Stimulated activated CD8-positive, alpha-beta memory T cell treated with anti-CD3 and anti-CD28 coated beads, Interleukin-15, amount 100 ng/mL, for 1 hour (primary cell): Measurements from ENCODE around the gene FAF1.

Source experiments
- DNase-seq: peaks from one replicate; pipeline ENCODE4 v3.0.0-alpha.2; 2020; ENCODE audit warnings: low read depth

FAF1 gene

DNA sequence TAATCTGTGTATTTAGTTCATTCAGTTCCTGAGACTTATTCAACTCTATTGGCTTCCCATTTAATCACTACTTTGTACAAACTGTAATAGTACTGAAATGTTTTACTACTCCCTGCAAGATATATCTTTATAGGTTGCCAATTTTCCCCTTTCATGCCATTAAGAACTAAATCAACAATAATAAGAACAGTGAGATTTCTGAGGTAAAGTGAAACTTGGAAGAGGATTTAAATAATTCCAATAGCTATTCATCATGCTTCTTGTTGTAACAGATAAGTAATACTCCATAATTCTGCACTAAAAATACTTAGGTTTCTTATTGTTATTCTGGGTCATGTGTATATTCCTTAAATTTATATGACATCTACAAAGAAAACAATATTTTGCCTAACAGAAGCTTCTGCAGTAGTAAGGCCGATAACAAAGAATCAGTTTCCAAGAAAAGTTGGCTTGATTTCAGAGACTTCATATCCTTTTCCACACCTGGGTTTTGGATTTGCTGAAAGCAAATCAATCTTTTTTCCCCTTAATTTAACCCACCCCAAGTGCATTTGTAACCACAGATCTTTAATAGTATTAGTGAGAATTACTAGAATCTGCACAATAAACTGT, 258.3 kb downstream of the FAF1 start:
- no peak for DNase-seq

- DNase-seq, result no peak
These were observed 259.4 kb downstream of the FAF1 start for GRCh38 chr1:50700621-50701020.

DNA sequence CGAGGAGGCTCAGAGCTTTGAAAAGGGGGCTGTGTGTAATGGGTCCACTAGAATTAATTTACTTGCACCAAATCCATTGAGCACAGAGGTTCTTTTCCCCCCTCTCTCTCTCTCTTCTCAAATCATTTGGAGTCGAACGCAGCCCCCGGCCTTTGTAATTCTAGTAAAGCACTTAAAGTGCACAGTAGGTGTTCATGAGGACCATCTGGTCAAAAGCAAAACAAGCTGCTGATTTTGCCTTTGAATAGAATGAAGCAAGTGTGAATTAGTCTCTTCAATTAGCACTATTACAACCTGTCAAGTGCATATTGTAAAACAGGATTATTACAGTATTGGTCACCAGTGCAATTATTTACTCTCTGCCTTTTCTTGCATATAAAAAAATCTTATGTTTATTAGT, 259.9 kb downstream of the FAF1 start:
- no peak for DNase-seq

- DNase-seq, result no peak
These were observed 260.3 kb downstream of the FAF1 start for GRCh38 chr1:50699795-50700194.

GRCh38 chr1:50697440-50698421, 262.3 kb downstream of the FAF1 start:
- DNase-seq, result no peak

DNA sequence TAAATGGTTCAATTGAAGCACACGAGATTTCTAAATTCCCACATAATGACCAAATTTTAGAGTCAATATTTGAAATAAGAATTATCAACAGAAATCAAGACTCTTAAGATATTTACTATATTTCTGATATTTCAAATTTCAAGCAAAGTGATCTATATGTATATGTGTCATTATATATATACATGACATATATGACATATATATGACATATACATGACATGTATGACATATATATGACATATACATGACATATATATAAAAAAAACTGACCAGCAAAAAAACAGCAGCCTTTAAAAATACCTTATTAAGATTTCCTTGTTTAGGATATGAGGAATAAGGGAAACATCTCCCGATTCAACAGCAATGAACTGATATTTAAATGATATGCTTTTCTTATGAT, 266.2 kb downstream of the FAF1 start:
- no peak for DNase-seq

DNA sequence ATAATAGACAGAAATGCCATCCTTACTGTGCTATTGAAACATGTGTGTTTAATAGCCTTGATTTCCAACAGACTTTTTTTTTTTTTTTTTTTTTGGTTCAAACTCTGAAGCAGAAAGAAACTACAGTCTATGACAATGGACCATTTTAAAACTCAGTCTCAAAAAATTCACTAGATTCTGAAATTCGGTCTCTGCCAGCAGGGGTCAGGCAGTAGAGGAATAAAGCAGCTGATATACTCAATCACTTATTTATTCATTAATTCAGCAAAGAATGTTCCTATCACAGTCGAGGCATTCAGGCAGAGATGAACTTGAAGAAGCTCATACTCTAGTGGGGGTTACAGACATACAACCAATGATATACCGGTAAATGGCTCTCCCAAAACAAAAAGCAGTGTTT, 275.9 kb downstream of the FAF1 start:
- DNase-seq, result no peak

DNA sequence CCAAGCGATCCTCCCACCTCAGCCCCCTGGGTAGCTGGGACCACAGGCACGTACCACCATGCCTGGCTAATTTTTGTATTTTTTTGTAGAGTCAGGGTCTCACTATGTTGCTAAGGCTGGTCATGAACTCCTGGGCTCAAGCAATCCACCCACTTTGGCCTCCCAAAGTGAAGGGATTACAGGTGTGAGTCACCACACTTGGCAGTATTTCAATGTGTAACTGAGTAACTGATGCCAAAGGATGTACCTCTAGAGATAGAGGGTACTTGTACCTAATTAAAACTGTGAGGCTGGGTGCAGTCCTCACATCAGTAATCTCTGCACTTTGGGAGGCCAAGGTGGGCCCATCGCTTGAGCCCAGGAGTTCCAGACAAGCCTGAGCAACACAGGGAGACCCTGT, 278.1 kb downstream of the FAF1 start:
- no peak for DNase-seq

DNA sequence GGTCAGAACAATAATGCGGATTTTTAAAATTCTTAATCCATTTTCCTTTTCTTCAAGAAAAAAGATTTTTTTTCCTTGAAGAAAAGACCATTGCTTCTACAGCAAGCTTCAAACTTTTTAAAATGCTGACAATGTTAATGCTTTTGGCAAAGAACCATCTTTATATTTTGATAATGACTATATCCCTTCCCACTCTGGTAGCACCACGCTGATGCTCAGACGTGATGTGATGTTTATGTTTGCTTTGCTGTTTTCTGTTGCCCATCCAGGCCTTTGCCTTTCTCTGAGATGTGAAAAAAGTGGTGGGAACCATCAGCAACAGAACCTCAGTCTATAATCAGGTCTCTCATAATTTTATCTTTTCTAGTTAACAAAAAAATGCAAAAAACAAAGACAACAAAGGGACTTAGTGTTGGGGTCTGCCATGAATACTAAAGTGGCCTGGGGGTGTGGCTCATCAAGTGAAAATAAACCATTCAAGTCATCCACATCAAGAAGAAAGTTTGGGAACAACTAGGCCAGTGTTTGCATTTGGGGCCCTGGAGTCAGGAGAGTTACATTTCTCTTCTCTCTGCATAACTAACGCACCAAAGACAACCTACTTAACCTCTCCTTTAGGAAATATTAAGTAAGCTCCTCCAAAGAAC, 292.2 kb downstream of the FAF1 start:
- no peak for DNase-seq

DNA sequence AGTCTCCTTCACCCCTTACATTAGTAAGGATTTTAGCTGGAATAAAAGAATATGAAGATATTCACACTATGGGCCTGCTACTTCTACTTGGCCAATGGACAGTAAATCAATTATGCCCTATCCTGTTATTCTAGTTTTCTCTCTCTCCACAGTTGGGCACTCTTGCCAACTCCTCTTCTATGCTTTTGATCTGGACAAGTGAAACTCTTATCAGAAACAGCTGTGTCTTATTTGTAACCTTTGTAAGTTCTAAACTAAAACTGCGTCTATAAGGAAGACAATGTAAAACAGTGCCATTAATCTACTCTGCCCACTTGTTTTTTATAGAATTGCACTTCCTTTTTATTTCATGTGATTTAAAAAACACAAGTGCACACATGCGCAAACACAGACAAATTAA, 292.8 kb downstream of the FAF1 start:
- DNase-seq, result no peak

DNA sequence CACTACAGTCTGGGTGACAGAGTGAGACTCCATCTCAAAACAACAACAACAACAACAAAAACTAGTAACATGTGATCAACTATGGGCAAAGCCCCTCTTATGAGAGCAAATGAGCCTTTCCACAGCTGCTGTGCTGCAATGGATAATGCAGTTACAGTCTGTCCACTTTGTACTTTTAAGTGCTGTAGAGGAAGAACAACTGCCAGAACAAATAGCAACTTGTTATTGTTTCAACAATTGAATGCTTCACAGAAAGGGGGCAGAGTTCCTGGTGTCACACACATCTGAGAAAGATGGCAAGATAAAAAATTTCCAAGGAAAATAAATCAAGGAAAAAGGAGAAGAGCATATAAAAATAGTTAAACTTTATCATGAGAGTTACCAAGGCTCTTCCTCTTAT, 293.2 kb downstream of the FAF1 start:
- DNase-seq, result no peak

DNA sequence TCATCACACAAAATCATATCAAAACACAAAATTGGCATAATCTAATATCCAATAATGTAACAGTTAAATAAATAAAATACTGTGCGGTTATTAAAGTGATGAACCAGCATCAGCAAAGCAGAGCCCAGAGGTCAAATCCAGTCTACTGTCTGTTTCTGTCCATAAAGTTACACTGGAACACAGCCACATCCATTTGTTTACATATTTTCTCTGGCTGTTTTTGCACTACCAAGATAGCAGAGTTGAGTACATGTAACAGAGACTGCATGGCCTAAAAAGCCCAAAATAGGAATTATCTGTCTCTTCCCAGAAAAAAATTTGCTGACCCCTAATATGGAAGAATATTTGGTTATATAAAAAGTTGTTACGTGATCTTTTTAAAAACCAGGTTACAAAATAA, 294.7 kb downstream of the FAF1 start:
- no peak for DNase-seq

- no peak for DNase-seq
These were observed 298.4 kb downstream of the FAF1 start for GRCh38 chr1:50661626-50662025.

DNA sequence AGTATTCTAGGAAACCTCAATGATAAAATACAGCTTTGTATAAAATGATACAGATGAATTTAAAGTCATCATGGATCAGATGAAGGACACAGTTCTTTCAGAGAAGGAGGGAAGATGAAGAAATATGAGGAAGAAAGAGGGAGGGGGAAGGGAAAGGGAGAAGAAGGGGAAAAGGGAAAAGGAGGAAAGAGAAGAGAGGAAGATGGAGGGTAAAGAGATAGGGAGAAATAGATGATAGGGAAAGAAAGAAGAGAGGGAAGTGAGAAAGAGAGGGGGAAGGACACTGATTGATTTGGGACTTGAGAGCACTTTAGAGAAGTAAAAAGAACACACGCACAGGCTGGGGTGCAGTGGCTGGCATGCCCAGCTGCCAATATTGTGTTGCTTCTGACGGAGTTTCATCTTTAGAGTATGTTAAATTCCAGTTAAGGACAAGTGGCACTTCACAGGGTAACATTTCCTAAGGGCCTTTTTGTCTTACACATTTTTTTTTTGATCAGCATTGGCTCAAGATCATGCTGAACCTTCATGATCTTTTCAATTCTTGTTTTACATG, 300.9 kb downstream of the FAF1 start:
- DNase-seq, result no peak

- no peak for DNase-seq
These were observed 301.5 kb downstream of the FAF1 start for GRCh38 chr1:50658459-50659076.

GRCh38 chr1:50656931-50657330, 303.1 kb downstream of the FAF1 start:
- no peak for DNase-seq

DNA sequence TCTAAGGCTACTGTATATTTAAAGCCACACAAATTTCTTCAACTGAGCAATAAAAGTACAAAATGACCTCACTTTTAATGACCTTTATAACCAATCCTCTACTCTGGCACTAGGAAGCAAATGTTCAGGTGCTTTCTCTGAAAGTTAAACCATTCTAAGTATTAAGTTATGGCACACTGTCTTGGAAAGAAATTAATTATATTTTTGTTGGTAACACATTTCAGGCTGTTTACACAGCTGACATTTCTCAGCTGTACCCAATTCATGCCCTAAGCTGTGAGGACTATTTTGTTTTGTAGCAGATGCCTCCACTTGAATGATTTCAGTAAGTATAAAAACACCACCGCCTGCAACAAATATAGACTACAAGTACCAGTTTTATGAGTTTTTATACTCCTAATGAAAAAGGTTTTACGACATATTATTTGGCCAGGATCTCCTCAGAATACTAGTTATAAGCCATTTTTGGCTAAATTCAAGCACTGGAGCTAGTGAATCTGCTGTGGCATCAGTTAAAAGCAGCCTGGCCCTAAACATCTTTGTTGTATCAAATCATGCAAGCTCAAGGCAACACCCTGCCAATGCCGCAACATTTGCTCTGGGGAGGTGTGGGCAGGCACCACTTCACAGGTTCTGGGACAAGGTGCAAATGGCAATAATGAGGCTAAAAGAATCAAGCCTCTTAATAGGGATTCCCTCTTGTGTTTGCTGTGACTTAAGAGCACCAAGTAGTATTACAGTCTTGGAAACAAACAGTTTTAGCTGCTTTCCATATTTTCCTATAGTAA, 308.4 kb downstream of the FAF1 start:
- no peak for DNase-seq

GRCh38 chr1:50646526-50646925, 313.5 kb downstream of the FAF1 start:
- DNase-seq, result no peak

DNA sequence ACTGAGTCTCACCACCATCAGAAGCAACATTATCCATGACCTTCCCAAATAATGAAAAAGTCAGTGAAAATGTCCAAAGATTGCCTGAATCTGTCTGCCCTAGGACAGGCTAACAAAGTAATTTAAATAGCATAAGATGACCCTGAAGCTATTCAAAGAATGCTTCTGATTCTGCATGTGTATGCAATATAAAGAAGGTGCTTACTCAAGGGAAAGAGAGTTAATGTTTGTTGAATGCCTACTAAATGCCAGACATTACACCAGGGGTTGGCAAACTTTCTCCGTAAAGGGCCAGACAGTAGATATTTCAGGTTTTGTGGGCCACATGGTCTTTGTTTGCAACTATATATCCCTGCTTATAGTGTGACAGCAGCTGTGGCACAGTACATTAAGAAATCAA, 314.9 kb downstream of the FAF1 start:
- DNase-seq, result no peak

- no peak for DNase-seq
These were observed 315.5 kb downstream of the FAF1 start for GRCh38 chr1:50644447-50645105.

GRCh38 chr1:50637460-50637859, 322.6 kb downstream of the FAF1 start:
- no peak for DNase-seq
